ENCODE measurements around the gene MRO.
A peak's percentile ranks its signal among the peaks of the same experiment; 100 is the strongest.
"Not testable (repeated sequence)": the region's sequence is repeated elsewhere in the genome, so short reads cannot be mapped to it uniquely, and the experiment has no call there.

MRO gene

GRCh38 chr18:50849419-50849821 lies 29.6 kb upstream of the MRO start:
- in situ Hi-C loops (cut with HindIII; ENCODE audit: low pct_unique_long_range_greater_than_20kb, low sequenced_read_pairs), result no loop called here
- no peak for TF ChIP-seq JUND (IDR thresholded peaks at IDR 0.05; ENCODE audit: low read depth)
- no peak for DNase-seq (ENCODE audit: low read depth in 1 of 2, low spot score in 1 of 2)

- no peak for DNase-seq (ENCODE audit: low read depth in 1 of 2, low spot score in 1 of 2)
- in situ Hi-C loops (cut with HindIII; ENCODE audit: low pct_unique_long_range_greater_than_20kb, low sequenced_read_pairs), result no loop called here
Observed at GRCh38 chr18:50848991-50849390, 29.2 kb upstream of the MRO start.

GRCh38 chr18:50848061-50848551 lies 28.3 kb upstream of the MRO start:
- no peak for TF ChIP-seq JUND (IDR thresholded peaks at IDR 0.05; ENCODE audit: low read depth)
- in situ Hi-C loops (cut with HindIII; ENCODE audit: low pct_unique_long_range_greater_than_20kb, low sequenced_read_pairs), result no loop called here
- DNase-seq (ENCODE audit: low read depth in 1 of 2, low spot score in 1 of 2), result no peak

More at GRCh38 chr18:50848991-50849390, 29.2 kb upstream of the MRO start:
- no peak for TF ChIP-seq JUND (IDR thresholded peaks at IDR 0.05; ENCODE audit: low read depth)

GRCh38 chr18:50847192-50847591 lies 27.4 kb upstream of the MRO start:
- no peak for DNase-seq (ENCODE audit: low read depth in 1 of 2, low spot score in 1 of 2)
- no peak for TF ChIP-seq JUND (IDR thresholded peaks at IDR 0.05; ENCODE audit: low read depth)
- in situ Hi-C loops (cut with HindIII; ENCODE audit: low pct_unique_long_range_greater_than_20kb, low sequenced_read_pairs), result no loop called here

GRCh38 chr18:50844960-50845359 lies 25.1 kb upstream of the MRO start:
- in situ Hi-C loops (cut with HindIII; ENCODE audit: low pct_unique_long_range_greater_than_20kb, low sequenced_read_pairs), result no loop called here
- DNase-seq (ENCODE audit: low read depth in 1 of 2, low spot score in 1 of 2), result no peak
- no peak for TF ChIP-seq JUND (IDR thresholded peaks at IDR 0.05; ENCODE audit: low read depth)

DNA sequence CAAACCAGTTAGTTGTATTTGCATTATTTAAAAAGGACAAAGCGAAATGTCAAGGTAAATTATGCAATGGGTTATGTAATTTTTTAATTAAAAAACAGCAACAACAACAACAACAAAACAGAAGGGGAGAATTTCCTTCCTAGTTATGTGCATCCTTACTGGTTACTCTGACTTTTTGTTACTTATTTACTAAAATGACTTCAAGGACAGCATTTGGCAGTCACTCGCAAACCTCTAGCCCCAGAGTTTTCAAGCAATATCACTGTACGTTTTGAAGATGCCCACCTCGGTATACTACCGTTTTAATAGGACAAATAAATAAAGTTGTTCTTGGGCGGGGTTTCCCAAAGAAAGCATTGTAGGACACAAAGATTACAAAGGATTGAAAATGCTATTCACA lies 24.7 kb upstream of the MRO start:
- no peak for DNase-seq (ENCODE audit: low read depth in 1 of 2, low spot score in 1 of 2)
- in situ Hi-C loops (cut with HindIII; ENCODE audit: low pct_unique_long_range_greater_than_20kb, low sequenced_read_pairs), result no loop called here
- no peak for TF ChIP-seq JUND (IDR thresholded peaks at IDR 0.05; ENCODE audit: low read depth)

- in situ Hi-C loops (cut with HindIII; ENCODE audit: low pct_unique_long_range_greater_than_20kb, low sequenced_read_pairs), result no loop called here
- TF ChIP-seq JUND (IDR thresholded peaks at IDR 0.05; ENCODE audit: low read depth), result no peak
- no peak for DNase-seq (ENCODE audit: low read depth in 1 of 2, low spot score in 1 of 2)
Observed at GRCh38 chr18:50842846-50843245, 23.0 kb upstream of the MRO start.

DNA sequence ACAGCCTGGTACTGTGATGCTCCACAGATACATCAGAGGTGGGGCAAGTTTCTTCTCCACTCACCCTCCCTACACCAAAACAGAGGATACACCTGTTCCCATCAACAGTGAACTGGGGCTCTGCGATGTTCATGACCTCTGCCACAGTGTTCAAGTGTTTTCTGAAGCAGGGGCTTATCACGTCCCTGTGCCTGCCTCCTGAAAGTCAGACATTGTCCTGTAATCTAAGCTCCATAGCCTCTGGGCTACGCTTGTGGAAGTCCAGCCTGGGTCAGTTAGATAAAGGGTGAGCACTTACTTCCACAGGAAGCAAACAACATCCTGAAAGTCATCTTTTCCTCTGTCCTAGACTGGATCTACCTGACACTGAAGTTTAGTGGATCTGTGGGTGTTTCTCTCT lies 20.2 kb upstream of the MRO start:
- DNase-seq (ENCODE audit: low read depth in 1 of 2, low spot score in 1 of 2), result no peak
- in situ Hi-C loops (cut with HindIII; ENCODE audit: low pct_unique_long_range_greater_than_20kb, low sequenced_read_pairs), result no loop called here
- no peak for TF ChIP-seq JUND (IDR thresholded peaks at IDR 0.05; ENCODE audit: low read depth)

DNA sequence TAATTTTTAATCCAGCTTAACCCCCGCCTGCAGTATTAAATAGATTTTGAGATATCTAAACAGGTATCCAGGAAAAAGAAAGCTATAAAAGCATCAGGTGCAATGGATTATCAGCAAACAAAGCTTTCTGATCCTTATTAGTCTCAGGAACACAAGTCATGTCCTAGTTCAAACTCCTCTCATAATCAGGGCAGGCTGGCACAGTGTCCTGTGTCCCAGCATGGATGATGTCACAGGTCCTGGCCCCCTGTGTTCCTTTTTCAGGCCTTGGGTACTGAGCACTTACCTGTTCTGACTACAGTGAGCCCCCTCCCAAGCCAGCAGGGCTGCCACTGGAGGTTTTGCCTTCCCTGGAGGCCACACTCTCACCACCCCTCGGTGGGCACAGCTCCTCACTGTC lies 19.5 kb upstream of the MRO start:
- no peak for DNase-seq (ENCODE audit: low read depth in 1 of 2, low spot score in 1 of 2)
- in situ Hi-C loops (cut with HindIII; ENCODE audit: low pct_unique_long_range_greater_than_20kb, low sequenced_read_pairs), result no loop called here
- no peak for TF ChIP-seq JUND (IDR thresholded peaks at IDR 0.05; ENCODE audit: low read depth)

DNA sequence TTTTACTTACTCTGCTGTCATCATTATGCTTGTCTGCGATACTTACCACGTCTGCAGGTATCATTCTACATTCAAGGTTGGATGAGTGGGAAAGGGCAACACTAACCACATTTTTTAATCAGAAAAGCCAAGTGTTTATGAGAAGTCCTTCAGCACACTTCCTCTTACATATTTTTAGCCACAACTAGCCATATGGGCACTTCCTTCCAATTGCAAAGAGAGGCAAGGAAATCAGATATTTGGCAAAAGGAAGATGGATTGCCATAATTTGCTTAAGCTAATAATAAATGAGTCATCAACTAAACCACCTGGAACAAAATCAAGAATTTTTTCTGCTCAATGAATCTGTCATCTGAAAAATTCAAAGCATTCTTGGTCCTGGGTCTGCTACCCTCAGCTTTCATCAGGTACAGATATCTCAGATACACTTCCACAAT lies 16.7 kb upstream of the MRO start:
- no peak for TF ChIP-seq JUND (IDR thresholded peaks at IDR 0.05; ENCODE audit: low read depth)
- in situ Hi-C loops (cut with HindIII; ENCODE audit: low pct_unique_long_range_greater_than_20kb, low sequenced_read_pairs), result no loop called here
- peak in 1 of 2 experiments; percentile 52 for DNase-seq (ENCODE audit: low read depth in 1 of 2, low spot score in 1 of 2)

- in situ Hi-C loops (cut with HindIII; ENCODE audit: low pct_unique_long_range_greater_than_20kb, low sequenced_read_pairs); DNase-seq (ENCODE audit: low read depth in 1 of 2, low spot score in 1 of 2): not testable (repeated sequence)
Observed at GRCh38 chr18:50833496-50833895, 13.7 kb upstream of the MRO start.

DNA sequence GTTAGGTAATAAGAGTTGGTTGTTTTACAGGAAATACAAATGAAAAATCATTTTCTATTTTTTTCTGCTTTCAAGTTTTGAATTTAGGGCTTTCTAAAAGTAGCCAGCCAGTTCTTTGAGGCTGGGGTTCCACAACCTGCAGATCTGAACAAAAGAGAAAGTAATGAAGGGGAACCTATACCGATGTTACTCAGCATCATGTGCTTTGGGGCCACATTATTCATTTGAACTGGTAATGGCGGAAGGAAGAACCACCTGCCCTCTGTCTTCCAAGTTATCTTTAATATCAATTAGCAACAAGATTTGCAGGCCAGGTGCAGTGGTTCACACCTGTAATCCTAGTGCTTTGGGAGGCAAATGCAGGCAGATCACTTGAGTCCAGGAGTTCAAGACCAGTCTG lies 12.9 kb upstream of the MRO start:
- in situ Hi-C loops (cut with HindIII; ENCODE audit: low pct_unique_long_range_greater_than_20kb, low sequenced_read_pairs), result no loop called here
- DNase-seq (ENCODE audit: low read depth in 1 of 2, low spot score in 1 of 2), result no peak
- no peak for TF ChIP-seq JUND (IDR thresholded peaks at IDR 0.05; ENCODE audit: low read depth)

- no peak for DNase-seq (ENCODE audit: low read depth in 1 of 2, low spot score in 1 of 2)
- TF ChIP-seq JUND (IDR thresholded peaks at IDR 0.05; ENCODE audit: low read depth), result no peak
- in situ Hi-C loops (cut with HindIII; ENCODE audit: low pct_unique_long_range_greater_than_20kb, low sequenced_read_pairs), result no loop called here
Observed at GRCh38 chr18:50830544-50830943, 10.7 kb upstream of the MRO start.

DNA sequence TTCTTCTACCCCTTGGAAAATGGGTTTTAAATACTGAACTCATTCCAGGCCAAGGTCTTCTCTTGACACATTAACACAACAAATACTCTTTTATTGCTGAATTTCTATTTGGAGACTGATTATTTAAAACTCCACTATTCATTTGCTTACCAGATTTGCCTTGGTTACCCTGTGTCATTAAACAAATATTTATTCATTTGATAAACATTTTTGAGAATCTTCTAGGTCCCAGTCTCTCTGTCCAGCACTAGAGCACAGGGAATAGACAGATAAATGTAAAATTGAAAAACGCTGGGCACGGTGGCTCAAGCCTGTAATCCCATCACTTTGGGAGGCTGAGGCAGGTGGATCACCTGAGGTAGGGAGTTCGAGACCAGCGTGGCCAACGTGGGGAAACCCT lies 9.8 kb upstream of the MRO start:
- DNase-seq (ENCODE audit: low read depth in 1 of 2, low spot score in 1 of 2), result no peak
- TF ChIP-seq JUND (IDR thresholded peaks at IDR 0.05; ENCODE audit: low read depth), result no peak
- in situ Hi-C loops (cut with HindIII; ENCODE audit: low pct_unique_long_range_greater_than_20kb, low sequenced_read_pairs), result no loop called here

All from T47D (cell line).